Brain microvascular endothelial cell (primary cell): ENCODE data around the gene INPP4B.

Experiments
- DNase-seq: peaks from one replicate; pipeline ENCODE4 v3.0.0-alpha.2; 2020
- H3K27ac ChIP-seq: fragments of 250-450 bp; sonication (Bioruptor Pico); 2 replicates; pipeline ENCODE4 v1.5.1; 2020; ENCODE audit warnings: mild to moderate bottlenecking, moderate library complexity
- H3K27me3 ChIP-seq: fragments of 250-450 bp; sonication (Bioruptor Pico); replicated peaks from 2 replicates; pipeline ENCODE4 v1.5.1; 2020; ENCODE audit warnings: mild to moderate bottlenecking
- H3K36me3 ChIP-seq: fragments of 250-450 bp; sonication (Bioruptor Pico); replicated peaks from 2 replicates; pipeline ENCODE4 v1.5.1; 2020; ENCODE audit warnings: mild to moderate bottlenecking
- H3K4me3 ChIP-seq: 2 replicates; pipeline ENCODE4 v1.5.1; 2011; ENCODE audit warnings: low read depth, mild to moderate bottlenecking, control low read depth, low read length, moderate library complexity
- CTCF ChIP-seq: IDR thresholded peaks from 2 replicates; pipeline ENCODE4 v1.5.1; 2011; ENCODE audit warnings: low read depth, mild to moderate bottlenecking, moderate library complexity, low read length, control low read depth, inconsistent platforms; ENCODE audit errors: missing control alignments
- in situ Hi-C: cut with HindIII; loops from 2 replicates; pipeline ENCODE4 v1.10.0; 2017; ENCODE audit warnings: low sequenced_read_pairs, low pct_ligation_motif_present

INPP4B gene

GRCh38 chr4:142708231-142708630, 137.9 kb downstream of the INPP4B start:
- in situ Hi-C loops = no loop called here

GRCh38 chr4:142707401-142707800, 138.7 kb downstream of the INPP4B start:
- Histone ChIP-seq H3K27me3 (no peaks in the 10 kb centered on the region), H3K36me3 (no peaks in the 10 kb centered on the region), H3K4me3 (no peak overlapping the region), H3K27ac (no peak overlapping the region)
- DNase-seq = no peak
- in situ Hi-C loops = no loop called here
- TF ChIP-seq CTCF = no peak

More at GRCh38 chr4:142708231-142708630, 137.9 kb downstream of the INPP4B start:
- TF ChIP-seq CTCF = no peak
- Histone ChIP-seq H3K27ac (no peak overlapping the region), H3K4me3 (no peak overlapping the region), H3K27me3 (no peaks in the 10 kb centered on the region), H3K36me3 (no peaks in the 10 kb centered on the region)
- DNase-seq = no peak

GRCh38 chr4:142706381-142706780, 139.7 kb downstream of the INPP4B start:
- in situ Hi-C loops = no loop called here
- no peaks in the 10 kb centered on the region for H3K36me3 ChIP-seq
- no peaks in the 10 kb centered on the region for H3K27me3 ChIP-seq
- no peak overlapping the region for H3K4me3 ChIP-seq
- TF ChIP-seq CTCF = no peak
- DNase-seq = no peak
- no peak overlapping the region for H3K27ac ChIP-seq

GRCh38 chr4:142705820-142706219, 140.3 kb downstream of the INPP4B start:
- no peak for TF ChIP-seq CTCF
- in situ Hi-C loops = no loop called here

GRCh38 chr4:142703694-142704309, 142.3 kb downstream of the INPP4B start:
- in situ Hi-C loops = no loop called here
- Histone ChIP-seq H3K27me3 (no peaks in the 10 kb centered on the region), H3K27ac (no peak overlapping the region), H3K36me3 (no peaks in the 10 kb centered on the region), H3K4me3 (no peak overlapping the region)
- no peak for DNase-seq
- no peak for TF ChIP-seq CTCF

More at GRCh38 chr4:142705820-142706219, 140.3 kb downstream of the INPP4B start:
- Histone ChIP-seq H3K36me3 (no peaks in the 10 kb centered on the region), H3K27me3 (no peaks in the 10 kb centered on the region), H3K4me3 (no peak overlapping the region), H3K27ac (no peak overlapping the region)
- no peak for DNase-seq

GRCh38 chr4:142701017-142701416, 145.1 kb downstream of the INPP4B start:
- in situ Hi-C loops = no loop called here
- Histone ChIP-seq H3K36me3 (no peaks in the 10 kb centered on the region), H3K27me3 (no peaks in the 10 kb centered on the region), H3K27ac (no peak overlapping the region), H3K4me3 (no peak overlapping the region)
- no peak for DNase-seq
- TF ChIP-seq CTCF = no peak
